GM12878 (cell line): ENCODE data around the gene MYLIP. TPM values are rescaled to one million over a fixed set of nuclear protein-coding genes. Genes with fewer than 3 reads are reported as not detected.

Source experiments
- ATAC-seq: fragments of 200-7000 bp; cut with Tn5 transposase; 3 replicates; pipeline ENCODE4 v1.9.1; 2020; ENCODE audit warnings: mild to moderate bottlenecking, moderate library complexity
- BruUV-seq: library from RNA; stranded (reverse); fragments of 400-500 nt; replicated peaks from 2 replicates; lab custom pipeline; 2021; lab: Mats Ljungman, UMichigan
- CTCF ChIA-PET: fragments of 300-600 bp; sonication (Branson Sonifier 250); formaldehyde crosslinking; extraction: SDS; loops from one replicate; lab custom pipeline; 2021; ENCODE audit warnings: inconsistent platforms; lab: Yijun Ruan, JAX
- POLR2A ChIA-PET: fragments of 350-600 bp; formaldehyde crosslinking; extraction: SDS; loops from one replicate; lab custom pipeline; 2021; ENCODE audit warnings: inconsistent platforms; lab: Charles Lee
- RAD21 ChIA-PET: fragments of 300-600 bp; sonication (Branson Sonifier 250); formaldehyde crosslinking; loops from one replicate; lab custom pipeline; 2023; ENCODE audit warnings: antibody characterized with exemption; ENCODE audit not compliant: unreplicated experiment; lab: Charles Lee
- SMC1A ChIA-PET: fragments of 300-600 bp; sonication (Branson Sonifier 250); formaldehyde crosslinking; loops from one replicate; lab custom pipeline; 2023; ENCODE audit not compliant: unreplicated experiment, uncharacterized antibody; lab: Charles Lee
- DNase-seq: peaks from one replicate; pipeline ENCODE4 v3.0.0-alpha.2; 2011; ENCODE audit warnings: low read depth, low spot score
- FAIRE-seq: peaks from 3 replicates; lab custom pipeline; 2011; peaks lifted over from hg19 to GRCh38; lab: Jason Lieb, UNC
- H2AFZ ChIP-seq: 2 replicates; pipeline ENCODE4 v1.6.0; 2011; ENCODE audit warnings: low read depth, low read length, control low read depth; ENCODE audit not compliant: control insufficient read depth
- H3K27ac ChIP-seq: 2 replicates; pipeline ENCODE4 v1.5.1; 2011; ENCODE audit warnings: control low read depth; ENCODE audit not compliant: control insufficient read depth, insufficient read depth
- H3K27me3 ChIP-seq, 2 experiments: replicated peaks in 1 of 2; 2 replicates each; pipeline versions ENCODE4 v1.6.0 to v1.6.1; 2011; ENCODE audit warnings: low read length in 1 of 2; ENCODE audit not compliant: control insufficient read depth in 2 of 2, insufficient read depth in 2 of 2
- H3K36me3 ChIP-seq, 2 experiments: 2 replicates each; pipeline ENCODE4 v1.5.1; 2011; ENCODE audit warnings: low read length in 1 of 2; ENCODE audit not compliant: control insufficient read depth in 2 of 2, insufficient read depth in 2 of 2
- H3K4me1 ChIP-seq: 2 replicates; pipeline ENCODE4 v1.6.1; 2011; ENCODE audit warnings: mild to moderate bottlenecking, low read length, moderate library complexity, mixed read lengths; ENCODE audit not compliant: control insufficient read depth, insufficient read depth
- H3K4me2 ChIP-seq: 2 replicates; pipeline ENCODE4 v1.6.0; 2011; ENCODE audit warnings: control low read depth; ENCODE audit not compliant: control insufficient read depth, insufficient read depth
- H3K4me3 ChIP-seq: fragments of 200-600 bp; sonication (generic); 2 replicates; pipeline ENCODE4 v1.5.1; 2016
- H3K79me2 ChIP-seq: 2 replicates; pipeline ENCODE4 v1.6.0; 2011; ENCODE audit warnings: low read length; ENCODE audit not compliant: control insufficient read depth, insufficient read depth
- H3K9ac ChIP-seq: 2 replicates; pipeline ENCODE4 v1.8.0; 2011; ENCODE audit warnings: low read length, control low read depth, mixed read lengths; ENCODE audit not compliant: control insufficient read depth, insufficient read depth
- H3K9me3 ChIP-seq: replicated peaks from 3 replicates; pipeline ENCODE4 v1.5.1; 2011; ENCODE audit warnings: mild to moderate bottlenecking, low read length; ENCODE audit not compliant: control insufficient read depth, insufficient read depth
- H4K20me1 ChIP-seq: 2 replicates; pipeline ENCODE4 v1.6.0; 2011; ENCODE audit not compliant: control insufficient read depth, insufficient read depth
- ASH2L ChIP-seq: fragments of 300-600, 200-600 bp; sonication (generic); IDR thresholded peaks from 2 replicates; pipeline ENCODE4 v1.6.1; 2017; ENCODE audit warnings: low read depth, mild to moderate bottlenecking, borderline replicate concordance
- EGR1 ChIP-seq, 2 experiments: IDR thresholded peaks; 1 replicate in 1 of 2; 2 replicates in 1 of 2; pipeline ENCODE4 v1.6.1; 2011 to 2012; ENCODE audit warnings: low read depth in 2 of 2, low read length in 2 of 2, borderline replicate concordance in 1 of 2, mild to moderate bottlenecking in 1 of 2, moderate library complexity in 1 of 2
- IRF4 ChIP-seq: IDR thresholded peaks from 2 replicates; pipeline ENCODE4 v1.6.1; 2011; ENCODE audit warnings: low read depth, low read length
- KDM1A ChIP-seq: fragments of 200-600 bp; sonication (generic); IDR thresholded peaks from 2 replicates; pipeline ENCODE4 v1.6.1; 2016; ENCODE audit warnings: borderline replicate concordance
- SUPT20H ChIP-seq: IDR thresholded peaks from 2 replicates; pipeline ENCODE4 v1.6.1; 2011; ENCODE audit warnings: low read depth, mild to moderate bottlenecking, low read length, moderate library complexity, borderline replicate concordance; ENCODE audit not compliant: control insufficient read depth
- WGBS: methylation state at CpG from one replicate; pipeline ENCODE4 v1.1.6; 2016; ENCODE audit warnings: low lambda C conversion rate; ENCODE audit not compliant: insufficient replicate concordance, insufficient coverage; ENCODE audit errors: missing lambda C conversion rate; 5-methylcytosine and 5-hydroxymethylcytosine counted together
- in situ Hi-C: fragments of 300-500 bp; cut with MboI; formaldehyde crosslinking; loops from 9 replicates; pipeline ENCODE4 v1.14.3; 2018; ENCODE audit warnings: mixed read lengths
- intact Hi-C: fragments of 100-400 bp; cut with micrococcal nuclease; formaldehyde crosslinking; loops from one replicate; pipeline ENCODE4 v1.14.2; 2022; ENCODE audit not compliant: unreplicated experiment
- polyA plus RNA-seq, 11 experiments: library from polyadenylated mRNA; depleted of rRNA in 4 of 11; unstranded in 6 of 11; stranded (reverse) in 5 of 11; fragments of >200 nt; fragmentation: Nextera tagmentation in 4 of 11; fragmentation: Illumina TruSeq in 1 of 11; extraction: Ambion mirVana in 4 of 11; extraction: Trizol in 1 of 11; gene quantifications; 1 replicate in 1 of 11; 2 replicates in 10 of 11; pipeline versions ENCODE4 v1.2.1 to v1.2.3, GENCODE V29; 2011 to 2016; ENCODE audit warnings: inconsistent platforms in 2 of 11, missing spikeins in 2 of 11, low read depth in 1 of 11
- total RNA-seq, 4 experiments: library from RNA; depleted of rRNA in 3 of 4; stranded (reverse); fragments of >200 nt in 3 of 4; fragmentation: Illumina TruSeq in 1 of 4; extraction: Trizol in 1 of 4; gene quantifications; 2 replicates each; pipeline versions ENCODE4 v1.2.1 to v1.2.3, GENCODE V29; 2013 to 2021
- TF ChIP-seq, protein P1 (sequence below): fragments of 150-350 bp; IDR thresholded peaks from 2 replicates; pipeline ENCODE4 v1.6.1; 2014; ENCODE audit warnings: mild to moderate bottlenecking, low read depth, low read length

MYLIP gene
- total and polyA plus RNA-seq, 10 of the 15 experiments (the other 5 are each of a cell fraction or from before 2014, with no cell fraction given), result 5.3 to 123 (median 12.5) TPM

DNA sequence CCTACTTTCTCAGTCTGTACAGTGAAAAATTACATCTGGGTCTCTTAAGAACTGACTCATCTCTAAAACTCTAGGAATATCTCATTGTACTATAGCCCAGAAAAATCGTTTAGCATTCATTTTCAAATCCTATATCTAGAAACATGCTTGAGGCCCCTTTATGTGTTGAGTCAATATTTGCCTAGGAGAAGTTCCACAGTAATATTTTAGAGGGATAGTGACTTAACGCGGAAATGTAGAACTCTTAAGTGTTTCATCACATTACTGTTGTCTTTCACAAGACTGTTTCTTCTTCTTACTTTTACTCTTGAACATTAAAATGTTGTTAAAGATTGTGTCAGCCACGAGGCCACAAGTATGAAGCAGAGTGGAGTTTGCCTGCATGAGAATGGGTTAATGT is 23.0 kb upstream of the MYLIP start (continued):
- TF ChIP-seq KDM1A (no peak), IRF4 (no peak), SUPT20H (no peak), ASH2L (no peak)
- TF ChIP-seq, protein P1, sequence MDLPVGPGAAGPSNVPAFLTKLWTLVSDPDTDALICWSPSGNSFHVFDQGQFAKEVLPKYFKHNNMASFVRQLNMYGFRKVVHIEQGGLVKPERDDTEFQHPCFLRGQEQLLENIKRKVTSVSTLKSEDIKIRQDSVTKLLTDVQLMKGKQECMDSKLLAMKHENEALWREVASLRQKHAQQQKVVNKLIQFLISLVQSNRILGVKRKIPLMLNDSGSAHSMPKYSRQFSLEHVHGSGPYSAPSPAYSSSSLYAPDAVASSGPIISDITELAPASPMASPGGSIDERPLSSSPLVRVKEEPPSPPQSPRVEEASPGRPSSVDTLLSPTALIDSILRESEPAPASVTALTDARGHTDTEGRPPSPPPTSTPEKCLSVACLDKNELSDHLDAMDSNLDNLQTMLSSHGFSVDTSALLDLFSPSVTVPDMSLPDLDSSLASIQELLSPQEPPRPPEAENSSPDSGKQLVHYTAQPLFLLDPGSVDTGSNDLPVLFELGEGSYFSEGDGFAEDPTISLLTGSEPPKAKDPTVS, result no peak

DNA sequence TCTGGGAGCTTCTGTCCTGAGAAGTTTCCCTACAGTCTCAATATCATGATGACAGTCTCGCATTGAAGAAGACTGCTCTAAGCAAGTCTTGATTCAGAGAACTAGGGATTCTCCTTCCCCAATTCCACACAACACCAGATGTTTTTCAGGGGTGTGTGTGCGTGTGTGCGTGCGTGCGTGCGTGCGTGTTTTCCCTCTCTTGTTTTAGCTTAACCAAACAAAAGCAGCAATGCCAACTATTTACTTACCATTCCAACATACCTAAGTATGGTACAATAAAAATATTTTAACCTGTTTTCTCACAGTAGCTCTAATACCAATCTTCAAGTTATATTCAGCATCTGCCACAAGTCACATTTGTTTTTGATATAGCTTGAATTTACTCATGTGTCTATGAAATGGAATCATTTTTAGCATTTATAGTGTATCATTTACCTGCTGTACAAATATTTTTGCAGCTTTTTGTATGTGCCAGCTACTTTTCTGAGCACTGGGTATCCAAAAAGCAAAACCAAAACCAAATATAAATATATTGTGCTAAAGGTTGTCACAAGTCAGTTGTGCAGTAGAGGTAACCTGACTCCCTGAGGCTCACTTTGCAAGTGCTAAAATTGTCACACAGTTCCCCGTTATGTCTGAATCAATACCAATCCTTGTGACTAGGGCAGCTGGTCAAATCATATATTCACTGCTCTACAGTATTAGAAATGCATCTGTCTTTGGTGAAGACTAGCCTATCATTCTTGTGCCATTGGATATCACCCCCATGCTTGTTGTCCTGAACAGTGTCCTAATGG is 21.7 kb upstream of the MYLIP start:
- WGBS, result 91% methylated on average over 8 of the region's 8 CpGs
- POLR2A ChIA-PET, result no interaction called here
- Histone ChIP-seq H3K79me2 (no peaks in the 10 kb centered on the region), H3K27me3 (no peaks in the 10 kb centered on the region), H3K36me3 (no peaks in the 10 kb centered on the region), H2AFZ (no peak overlapping the region), H3K9me3 (no peaks in the 10 kb centered on the region; the same call in 2 of the 3 replicates), H3K4me3 (no peak overlapping the region), H3K9ac (no peak overlapping the region), H3K4me1 (no peaks in the 10 kb centered on the region), H3K27ac (no peak overlapping the region), H3K4me2 (no peak overlapping the region), H4K20me1 (no peaks in the 10 kb centered on the region)
- CTCF ChIA-PET, result interaction anchor here (0.7 to 2.8 kb wide), 7 partner anchors 10 to 416 kb away, joined by 3 to 10 read pairs (median 4); no protein-coding TSS in a partner anchor
- SMC1A ChIA-PET, result interaction anchor here (0.6 to 2.3 kb wide), 12 partner anchors 9 to 414 kb away, joined by 3 to 7 read pairs (median 4); no protein-coding TSS in a partner anchor
- no TSS peak for BruUV-seq
- RAD21 ChIA-PET, result interaction anchor here (0.9 to 1.9 kb wide), 4 partner anchors 10 to 151 kb away, joined by 3 to 11 read pairs (median 3); no protein-coding TSS in a partner anchor
- in situ Hi-C loops (no loop called here), intact Hi-C loops (no loop called here)
- FAIRE-seq (no peak), ATAC-seq (no peak), DNase-seq (no peak)
- no peak for TF ChIP-seq EGR1 (IDR thresholded peaks at IDR 0.05; ENCODE audit: borderline replicate concordance in 1 of 2, low read depth in 2 of 2, low read length in 2 of 2)
